GM18867 (cell line): ENCODE data around the gene ITGB8.

Source experiments
- ATAC-seq: cut with Tn5 transposase; IDR thresholded peaks from one replicate; pipeline ENCODE4 v1.9.1; 2021; ENCODE audit warnings: mild to moderate bottlenecking, moderate library complexity; ENCODE audit not compliant: unreplicated experiment

The ITGB8 gene

GRCh38 chr7:20409961-20410360 lies 79.3 kb downstream of the ITGB8 start:
- ATAC-seq: no peak

- ATAC-seq: no peak
Observed at GRCh38 chr7:20411372-20411771, 80.7 kb downstream of the ITGB8 start.

- ATAC-seq: no peak
Observed at GRCh38 chr7:20412032-20412431, 81.3 kb downstream of the ITGB8 start.

- no peak for ATAC-seq
Observed at GRCh38 chr7:20417260-20417659, 86.6 kb downstream of the ITGB8 start.

GRCh38 chr7:20417675-20418382 lies 87.1 kb downstream of the ITGB8 start:
- no peak for ATAC-seq

- no peak for ATAC-seq
Observed at GRCh38 chr7:20424500-20424899, 93.8 kb downstream of the ITGB8 start.

GRCh38 chr7:20430664-20431063 lies 100.0 kb downstream of the ITGB8 start:
- no peak for ATAC-seq

- ATAC-seq: no peak
Observed at GRCh38 chr7:20431146-20431545, 100.4 kb downstream of the ITGB8 start.

GRCh38 chr7:20432071-20432470 lies 101.4 kb downstream of the ITGB8 start:
- ATAC-seq: no peak

GRCh38 chr7:20435305-20435704 lies 104.6 kb downstream of the ITGB8 start:
- ATAC-seq: no peak

GRCh38 chr7:20438248-20438647 lies 107.5 kb downstream of the ITGB8 start:
- ATAC-seq: peak; percentile 9

GRCh38 chr7:20438694-20439376 lies 108.1 kb downstream of the ITGB8 start:
- ATAC-seq: peak; percentile 83

- ATAC-seq: no peak
Observed at GRCh38 chr7:20439416-20440185, 108.9 kb downstream of the ITGB8 start.

- ATAC-seq: no peak
Observed at GRCh38 chr7:20440472-20441105, 109.9 kb downstream of the ITGB8 start.

GRCh38 chr7:20441346-20441745 lies 110.6 kb downstream of the ITGB8 start:
- no peak for ATAC-seq

GRCh38 chr7:20441991-20442441 lies 111.3 kb downstream of the ITGB8 start:
- ATAC-seq: no peak

GRCh38 chr7:20442951-20443350 lies 112.3 kb downstream of the ITGB8 start:
- ATAC-seq: no peak

- ATAC-seq: no peak
Observed at GRCh38 chr7:20444030-20444800, 113.5 kb downstream of the ITGB8 start.

GRCh38 chr7:20447021-20447650 lies 116.4 kb downstream of the ITGB8 start:
- ATAC-seq: peak; percentile 89

- peak; percentile 49 for ATAC-seq
Observed at GRCh38 chr7:20449176-20449575, 118.5 kb downstream of the ITGB8 start.
